Measurements from ENCODE around the gene LAT.
"Not testable (repeated sequence)": the region's sequence is repeated elsewhere in the genome, so short reads cannot be mapped to it uniquely, and the experiment has no call there.

The LAT gene

GRCh38 chr16:28984619-28985135, at the start of gene LAT:
LAT (plus strand) TSS chr16:28985052; CDS start chr16:28985418, 366 bp downstream.
- peak; percentile 79 for DNase-seq

- no peak for DNase-seq
These were observed 49.5 kb upstream of the LAT start for GRCh38 chr16:28935346-28935745.

GRCh38 chr16:28935924-28936783, 48.7 kb upstream of the LAT start:
- DNase-seq: peak; percentile 75

- no peak for DNase-seq
These were observed 48.1 kb upstream of the LAT start for GRCh38 chr16:28936784-28937155.

GRCh38 chr16:28937222-28937876, 47.5 kb upstream of the LAT start:
- no peak for DNase-seq

GRCh38 chr16:28938721-28939120, 46.1 kb upstream of the LAT start:
- DNase-seq: no peak

- not testable (repeated sequence) for DNase-seq
These were observed 45.0 kb upstream of the LAT start for GRCh38 chr16:28939825-28940224.

GRCh38 chr16:28943281-28943680, 41.6 kb upstream of the LAT start:
- DNase-seq: no peak

GRCh38 chr16:28946681-28947080, 38.2 kb upstream of the LAT start:
- no peak for DNase-seq

- DNase-seq: peak; percentile 99
These were observed 34.0 kb upstream of the LAT start, which contains the start of gene NFATC2IP for GRCh38 chr16:28950648-28951409. NFATC2IP (plus strand) TSS chr16:28950937; CDS start chr16:28951012, 75 bp downstream.

- no peak for DNase-seq
These were observed 33.4 kb upstream of the LAT start for GRCh38 chr16:28951410-28951943.

- no peak for DNase-seq
These were observed 26.6 kb upstream of the LAT start for GRCh38 chr16:28958216-28958615.

- no peak for DNase-seq
These were observed 26.0 kb upstream of the LAT start for GRCh38 chr16:28958836-28959235.

- DNase-seq: no peak
These were observed 20.8 kb upstream of the LAT start for GRCh38 chr16:28964072-28964471.

- DNase-seq: no peak
These were observed 20.4 kb upstream of the LAT start for GRCh38 chr16:28964496-28964895.

GRCh38 chr16:28967156-28967555, 17.7 kb upstream of the LAT start:
- no peak for DNase-seq

- not testable (repeated sequence) for DNase-seq
These were observed 15.2 kb upstream of the LAT start for GRCh38 chr16:28969696-28970095.

GRCh38 chr16:28974007-28974436, 10.8 kb upstream of the LAT start:
- DNase-seq: peak; percentile 46

- DNase-seq: peak; percentile 90
These were observed 10.3 kb upstream of the LAT start, which contains the start of gene SPNS1 for GRCh38 chr16:28974437-28975157. SPNS1 (plus strand) TSS chr16:28974778; CDS start chr16:28975152, 374 bp downstream.

- DNase-seq: no peak
These were observed 9.7 kb upstream of the LAT start for GRCh38 chr16:28975158-28975599.

GRCh38 chr16:28977703-28978662, 6.9 kb upstream of the LAT start:
- DNase-seq: no peak

Measured in activated CD8-positive, alpha-beta memory T cell treated with anti-CD3 and anti-CD28 coated beads, Interleukin-2, amount 50 U/mL, for 4 hours (primary cell).